ENCODE measurements around the gene TSPAN5. TPM values are rescaled to one million over a fixed set of nuclear protein-coding genes. Genes with fewer than 3 reads are reported as not detected.

Gene TSPAN5
- total and polyA plus RNA-seq, 9 of the 15 experiments (the other 6 are each of a cell fraction or from before 2014, with no cell fraction given), result 0.58 to 6.6 (median 0.73) TPM

DNA sequence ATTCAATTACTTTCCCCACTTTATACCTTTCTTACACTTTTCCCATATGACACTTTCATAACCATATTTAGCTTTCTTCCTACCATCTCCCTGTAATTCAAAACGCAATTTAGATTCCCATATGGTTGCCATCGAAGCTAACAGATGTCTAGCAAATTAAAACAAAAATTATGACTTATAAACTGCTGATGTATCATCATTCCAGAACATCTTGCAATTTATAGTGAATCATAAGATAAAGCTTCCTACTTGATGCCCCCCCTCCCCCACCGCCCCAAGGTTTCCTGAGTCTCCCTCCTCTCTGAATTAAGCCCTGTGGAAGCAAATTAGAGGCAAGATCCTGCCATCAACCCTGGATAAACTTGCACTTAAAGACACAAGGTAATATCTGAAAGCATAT is 5.4 kb downstream of the TSPAN5 start:
- ATAC-seq, result no peak
- ChIA-PET CTCF (ENCODE audit: low intra/inter-chr PET ratio) (no interaction called here), POLR2A (no interaction called here)
- in situ Hi-C loops (cut with MboI) (no loop called here), intact Hi-C loops (cut with micrococcal nuclease) (no loop called here)
- Histone ChIP-seq H3K27me3 (ENCODE audit: control insufficient read depth in 2 of 2, insufficient read depth in 2 of 2, low read length in 2 of 2) (peaks cover 11 to 25% of the 10 kb centered on the region in 2 experiments), H3K4me1 (replicated peaks in 1 of 2; ENCODE audit: control insufficient read depth in 2 of 2, insufficient read depth in 2 of 2, low read length in 2 of 2) (peaks cover 6% of the 10 kb centered on the region in 2 experiments), H2AFZ (ENCODE audit: low read depth, low read length) (no peak overlapping the region), H3K4me2 (ENCODE audit: insufficient read depth, low read length) (no peak overlapping the region), H3K36me3 (ENCODE audit: control insufficient read depth, insufficient read depth, low read length) (no peaks in the 10 kb centered on the region), H3K9me1 (ENCODE audit: control insufficient read depth, insufficient read depth, low read length) (no peaks in the 10 kb centered on the region), H3K79me2 (ENCODE audit: control insufficient read depth, insufficient read depth, low read length) (no peaks in the 10 kb centered on the region), H3K9me3 (replicated peaks; ENCODE audit: control insufficient read depth, insufficient read depth, low read depth, low read length) (no peaks in the 10 kb centered on the region), H3K9ac (ENCODE audit: insufficient read depth in 1 of 2, low read depth in 2 of 2, low read length in 2 of 2) (no peak overlapping the region), H3K4me3 (no peak overlapping the region), H3K27ac (ENCODE audit: extremely low read depth, low read depth, low read length) (no peak overlapping the region), H4K20me1 (replicated peaks; ENCODE audit: control insufficient read depth, insufficient read depth, low read length) (peaks cover 4% of the 10 kb centered on the region; the same call in 1 of the 2 replicates)
- no peak for FAIRE-seq
- DNase-seq (ENCODE audit: extremely low read depth in 1 of 4, low spot score in 3 of 4), result no peak
- no TSS peak for BruUV-seq (replicated peaks)
- 4% methylated on average over 3 of the region's 3 CpGs for WGBS (ENCODE audit: insufficient coverage, low coverage, missing lambda C conversion rate)
- TF ChIP-seq ARID1B (IDR thresholded peaks at IDR 0.05) (no peak), ZNF79 (CRISPR knock-in tag; IDR thresholded peaks at IDR 0.05; ENCODE audit: low read depth) (no peak), PCBP1 (IDR thresholded peaks at IDR 0.05; ENCODE audit: low read depth, low read length, poor library complexity, severe bottlenecking) (no peak), NFE2 (IDR thresholded peaks at IDR 0.05; ENCODE audit: low read depth) (no peak), HCFC1 (IDR thresholded peaks at IDR 0.05; ENCODE audit: low read depth, low read length) (no peak), ZNF75A (CRISPR knock-in tag; IDR thresholded peaks at IDR 0.05) (no peak), ZNF584 (CRISPR knock-in tag; IDR thresholded peaks at IDR 0.05; ENCODE audit: low read depth) (no peak), TRIM24 (IDR thresholded peaks at IDR 0.05) (no peak), BHLHE40 (IDR thresholded peaks at IDR 0.05; ENCODE audit: low read length) (no peak), ZNF77 (CRISPR knock-in tag; IDR thresholded peaks at IDR 0.05) (no peak), ZSCAN29 (IDR thresholded peaks at IDR 0.05) (no peak), MECOM (CRISPR knock-in tag; IDR thresholded peaks at IDR 0.05) (no peak), FOXJ2 (tag; IDR thresholded peaks at IDR 0.05) (no peak), SNIP1 (IDR thresholded peaks at IDR 0.05; ENCODE audit: low read depth) (no peak)
- TF ChIP-seq, protein P1, sequence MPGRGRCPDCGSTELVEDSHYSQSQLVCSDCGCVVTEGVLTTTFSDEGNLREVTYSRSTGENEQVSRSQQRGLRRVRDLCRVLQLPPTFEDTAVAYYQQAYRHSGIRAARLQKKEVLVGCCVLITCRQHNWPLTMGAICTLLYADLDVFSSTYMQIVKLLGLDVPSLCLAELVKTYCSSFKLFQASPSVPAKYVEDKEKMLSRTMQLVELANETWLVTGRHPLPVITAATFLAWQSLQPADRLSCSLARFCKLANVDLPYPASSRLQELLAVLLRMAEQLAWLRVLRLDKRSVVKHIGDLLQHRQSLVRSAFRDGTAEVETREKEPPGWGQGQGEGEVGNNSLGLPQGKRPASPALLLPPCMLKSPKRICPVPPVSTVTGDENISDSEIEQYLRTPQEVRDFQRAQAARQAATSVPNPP (IDR thresholded peaks at IDR 0.05; ENCODE audit: borderline replicate concordance, insufficient read depth, insufficient read length), result no peak
- TF ChIP-seq, protein P2, sequence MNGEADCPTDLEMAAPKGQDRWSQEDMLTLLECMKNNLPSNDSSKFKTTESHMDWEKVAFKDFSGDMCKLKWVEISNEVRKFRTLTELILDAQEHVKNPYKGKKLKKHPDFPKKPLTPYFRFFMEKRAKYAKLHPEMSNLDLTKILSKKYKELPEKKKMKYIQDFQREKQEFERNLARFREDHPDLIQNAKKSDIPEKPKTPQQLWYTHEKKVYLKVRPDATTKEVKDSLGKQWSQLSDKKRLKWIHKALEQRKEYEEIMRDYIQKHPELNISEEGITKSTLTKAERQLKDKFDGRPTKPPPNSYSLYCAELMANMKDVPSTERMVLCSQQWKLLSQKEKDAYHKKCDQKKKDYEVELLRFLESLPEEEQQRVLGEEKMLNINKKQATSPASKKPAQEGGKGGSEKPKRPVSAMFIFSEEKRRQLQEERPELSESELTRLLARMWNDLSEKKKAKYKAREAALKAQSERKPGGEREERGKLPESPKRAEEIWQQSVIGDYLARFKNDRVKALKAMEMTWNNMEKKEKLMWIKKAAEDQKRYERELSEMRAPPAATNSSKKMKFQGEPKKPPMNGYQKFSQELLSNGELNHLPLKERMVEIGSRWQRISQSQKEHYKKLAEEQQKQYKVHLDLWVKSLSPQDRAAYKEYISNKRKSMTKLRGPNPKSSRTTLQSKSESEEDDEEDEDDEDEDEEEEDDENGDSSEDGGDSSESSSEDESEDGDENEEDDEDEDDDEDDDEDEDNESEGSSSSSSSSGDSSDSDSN (IDR thresholded peaks at IDR 0.05; ENCODE audit: borderline replicate concordance in 1 of 2, low read depth in 2 of 2, low read length in 2 of 2), result no peak
- TF ChIP-seq, protein P3, sequence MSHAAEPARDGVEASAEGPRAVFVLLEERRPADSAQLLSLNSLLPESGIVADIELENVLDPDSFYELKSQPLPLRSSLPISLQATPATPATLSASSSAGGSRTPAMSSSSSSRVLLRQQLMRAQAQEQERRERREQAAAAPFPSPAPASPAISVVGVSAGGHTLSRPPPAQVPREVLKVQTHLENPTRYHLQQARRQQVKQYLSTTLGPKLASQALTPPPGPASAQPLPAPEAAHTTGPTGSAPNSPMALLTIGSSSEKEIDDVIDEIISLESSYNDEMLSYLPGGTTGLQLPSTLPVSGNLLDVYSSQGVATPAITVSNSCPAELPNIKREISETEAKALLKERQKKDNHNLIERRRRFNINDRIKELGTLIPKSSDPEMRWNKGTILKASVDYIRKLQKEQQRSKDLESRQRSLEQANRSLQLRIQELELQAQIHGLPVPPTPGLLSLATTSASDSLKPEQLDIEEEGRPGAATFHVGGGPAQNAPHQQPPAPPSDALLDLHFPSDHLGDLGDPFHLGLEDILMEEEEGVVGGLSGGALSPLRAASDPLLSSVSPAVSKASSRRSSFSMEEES (CRISPR knock-in tag; IDR thresholded peaks at IDR 0.05), result no peak
- TF ChIP-seq, protein P4, sequence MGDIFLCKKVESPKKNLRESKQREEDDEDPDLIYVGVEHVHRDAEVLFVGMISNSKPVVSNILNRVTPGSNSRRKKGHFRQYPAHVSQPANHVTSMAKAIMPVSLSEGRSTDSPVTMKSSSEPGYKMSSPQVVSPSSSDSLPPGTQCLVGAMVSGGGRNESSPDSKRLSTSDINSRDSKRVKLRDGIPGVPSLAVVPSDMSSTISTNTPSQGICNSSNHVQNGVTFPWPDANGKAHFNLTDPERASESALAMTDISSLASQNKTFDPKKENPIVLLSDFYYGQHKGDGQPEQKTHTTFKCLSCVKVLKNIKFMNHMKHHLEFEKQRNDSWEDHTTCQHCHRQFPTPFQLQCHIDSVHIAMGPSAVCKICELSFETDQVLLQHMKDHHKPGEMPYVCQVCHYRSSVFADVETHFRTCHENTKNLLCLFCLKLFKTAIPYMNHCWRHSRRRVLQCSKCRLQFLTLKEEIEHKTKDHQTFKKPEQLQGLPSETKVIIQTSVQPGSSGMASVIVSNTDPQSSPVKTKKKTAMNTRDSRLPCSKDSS (IDR thresholded peaks at IDR 0.05; ENCODE audit: low read depth, partially characterized antibody), result no peak

Measured in K562 (cell line).